ENCODE measurements around the gene COPZ2. TPM values are rescaled to one million over a fixed set of nuclear protein-coding genes. Genes with fewer than 3 reads are reported as not detected.
A peak's percentile ranks its signal among the peaks of the same experiment; 100 is the strongest.
"Not testable (repeated sequence)": the region's sequence is repeated elsewhere in the genome, so short reads cannot be mapped to it uniquely, and the experiment has no call there.

The COPZ2 gene
- total and polyA plus RNA-seq, 2 donors = 36.0 to 45.2 TPM

DNA sequence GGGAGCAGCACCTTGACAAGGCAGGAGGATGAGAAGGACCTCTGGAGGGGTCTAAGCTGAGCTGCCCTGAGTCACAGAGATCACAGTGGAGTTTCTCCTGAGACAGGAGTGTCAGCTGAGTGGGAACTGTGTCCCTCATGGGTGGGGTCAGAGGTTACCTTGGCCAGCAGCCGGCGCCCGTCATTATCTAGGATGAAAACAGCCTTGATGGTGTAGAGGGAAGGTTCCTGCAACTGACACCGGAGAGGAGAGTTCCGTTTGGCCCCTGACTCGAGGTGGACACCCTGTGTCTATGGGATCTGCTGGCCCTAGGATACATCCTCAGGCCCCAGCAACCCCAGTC is 933 bp downstream of the COPZ2 start:
- Histone ChIP-seq H3K36me3 (ENCODE audit: insufficient read depth) (no peaks in the 10 kb centered on the region), H3K4me1 (ENCODE audit: insufficient read depth) (no peaks in the 10 kb centered on the region), H3K4me3 (ENCODE audit: low read depth, low read length) (peak overlapping the region; percentile 72), H3K27ac (ENCODE audit: low read depth) (no peak overlapping the region)
- DNase-seq (ENCODE audit: extremely low spot score) = no peak
- 37% methylated on average over 6 of the region's 6 CpGs for WGBS

DNA sequence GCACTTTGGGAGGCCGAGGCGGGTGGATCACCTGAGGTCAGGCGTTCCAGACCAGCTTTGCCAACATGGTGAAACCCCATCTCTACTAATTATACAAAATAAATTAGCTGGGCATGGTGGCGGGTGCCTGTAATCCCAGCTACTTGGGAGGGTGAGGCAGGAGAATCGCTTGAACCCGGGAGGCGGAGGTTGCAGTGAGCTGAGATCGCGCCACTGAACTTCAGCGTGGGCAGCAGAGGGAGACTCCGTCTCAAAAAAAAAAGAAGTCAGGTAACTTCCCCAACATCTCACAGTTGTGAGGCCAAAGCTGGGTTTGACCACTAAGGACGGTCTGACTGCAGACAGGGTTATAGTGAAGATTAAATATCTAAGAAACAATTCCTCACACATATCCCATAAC is 2.9 kb downstream of the COPZ2 start:
- not testable (repeated sequence) for H3K4me1 ChIP-seq (ENCODE audit: insufficient read depth); H3K27ac ChIP-seq (ENCODE audit: low read depth); DNase-seq (ENCODE audit: extremely low spot score); H3K36me3 ChIP-seq (ENCODE audit: insufficient read depth); H3K4me3 ChIP-seq (ENCODE audit: low read depth, low read length)
- 88% methylated on average over 12 of the region's 12 CpGs for WGBS

DNA sequence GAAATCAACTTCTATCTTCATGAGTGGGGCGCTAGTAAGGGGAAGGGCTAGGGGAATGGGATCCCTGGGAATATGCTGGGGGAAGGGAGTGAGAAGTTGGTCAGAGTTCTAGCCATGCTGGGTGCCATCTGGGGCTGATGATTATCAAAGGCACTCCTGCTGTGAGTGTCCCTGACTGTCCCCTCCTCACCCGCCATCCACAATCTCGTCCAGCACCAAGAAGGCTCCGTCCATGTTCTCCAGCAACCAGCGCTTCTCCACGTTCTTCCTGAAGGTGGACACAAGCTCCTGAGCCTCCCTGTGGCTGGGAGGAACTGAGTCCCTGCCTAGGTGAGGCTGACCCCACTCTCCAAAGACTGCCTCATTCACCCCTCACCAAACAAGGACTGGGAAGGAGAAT is 5.6 kb downstream of the COPZ2 start:
- Histone ChIP-seq H3K27ac (ENCODE audit: low read depth) (no peak overlapping the region), H3K36me3 (ENCODE audit: insufficient read depth) (no peaks in the 10 kb centered on the region), H3K4me1 (ENCODE audit: insufficient read depth) (no peaks in the 10 kb centered on the region), H3K4me3 (ENCODE audit: low read depth, low read length) (no peak overlapping the region)
- no peak for DNase-seq (ENCODE audit: extremely low spot score)
- 92% methylated on average over 6 of the region's 6 CpGs for WGBS

DNA sequence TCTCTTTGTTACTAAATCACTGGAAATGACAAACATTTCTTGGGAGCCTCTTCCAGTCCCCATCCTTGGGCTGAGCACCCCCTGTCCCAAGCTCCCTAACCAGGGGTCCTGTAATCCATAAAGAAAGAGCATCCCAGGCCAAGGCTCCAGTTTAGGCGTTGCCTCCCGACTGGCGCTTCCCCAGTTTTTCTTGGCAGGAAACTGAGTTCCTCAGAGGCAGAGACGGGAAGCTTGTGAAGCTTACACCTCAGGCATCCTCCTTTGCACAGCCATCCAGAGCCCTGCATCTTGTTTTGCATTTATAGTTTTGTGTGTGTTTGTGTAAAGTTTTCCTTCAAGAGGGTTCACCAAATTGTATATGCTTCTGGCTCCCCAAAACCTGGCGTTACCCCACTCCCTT is 7.1 kb downstream of the COPZ2 start:
- WGBS = 31% methylated on average over 5 of the region's 5 CpGs
- DNase-seq (ENCODE audit: extremely low spot score) = no peak
- H3K27ac ChIP-seq (ENCODE audit: low read depth) = no peak overlapping the region

DNA sequence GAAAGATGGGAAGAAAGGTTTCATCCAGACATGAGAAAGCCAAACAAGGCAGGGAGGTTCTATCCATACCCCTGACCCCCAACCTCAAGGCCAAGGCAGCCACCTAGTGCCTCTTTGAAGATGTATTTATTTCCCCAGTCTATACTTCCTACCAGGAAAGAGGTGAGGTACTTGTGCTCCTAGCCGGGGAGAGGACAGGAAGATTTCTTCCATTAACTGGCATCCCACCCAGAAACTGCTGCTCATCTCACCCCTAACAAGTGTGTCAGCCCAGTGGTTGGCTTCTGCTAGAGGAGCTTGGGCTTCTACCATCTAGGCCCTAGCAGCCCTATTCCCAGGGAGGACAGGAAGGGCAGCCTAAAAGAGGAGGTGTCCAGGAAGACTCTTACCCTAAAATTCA is 8.9 kb downstream of the COPZ2 start:
- Histone ChIP-seq H3K36me3 (ENCODE audit: insufficient read depth) (no peaks in the 10 kb centered on the region), H3K4me1 (ENCODE audit: insufficient read depth) (no peaks in the 10 kb centered on the region)
- DNase-seq (ENCODE audit: extremely low spot score) = no peak

More for the DNA sequence above, 7.1 kb downstream of the COPZ2 start:
- H3K4me1 ChIP-seq (ENCODE audit: insufficient read depth) = no peaks in the 10 kb centered on the region
- H3K4me3 ChIP-seq (ENCODE audit: low read depth, low read length) = no peak overlapping the region
- no peaks in the 10 kb centered on the region for H3K36me3 ChIP-seq (ENCODE audit: insufficient read depth)

DNA sequence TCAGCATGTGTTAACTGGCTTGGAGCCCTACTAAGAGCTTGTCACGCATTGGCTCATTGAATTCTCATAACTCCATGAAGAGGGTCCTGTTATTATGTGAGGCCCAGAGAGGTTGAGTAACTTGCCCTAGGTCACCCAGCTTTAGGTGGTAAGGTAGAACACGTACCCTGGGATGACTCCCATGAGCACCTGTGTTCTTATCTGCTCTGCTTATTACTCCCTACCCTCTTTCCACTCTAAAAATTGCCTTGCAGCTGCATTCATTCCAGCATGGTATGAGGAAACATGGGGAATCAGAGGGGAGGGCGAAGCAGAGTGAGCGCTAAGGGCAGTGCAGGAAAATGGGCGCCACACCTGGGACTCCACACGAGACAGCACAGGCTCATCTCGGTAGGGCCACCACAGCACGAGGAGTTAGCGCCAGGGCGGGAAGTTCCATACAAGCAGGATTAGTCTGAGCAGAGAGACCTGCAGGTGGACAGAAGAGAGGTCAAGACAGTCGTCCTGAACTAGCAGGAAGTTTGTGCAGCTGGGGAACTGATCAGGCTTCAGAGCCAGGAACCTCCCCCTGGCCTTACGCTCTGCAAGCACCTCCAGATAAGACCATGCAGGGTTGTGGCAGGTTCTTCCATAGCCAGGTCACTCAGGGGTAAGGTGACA is 10.1 kb downstream of the COPZ2 start:
- WGBS = 90% methylated on average over 12 of the region's 12 CpGs
- H3K4me1 ChIP-seq (ENCODE audit: insufficient read depth) = no peaks in the 10 kb centered on the region
- no peak overlapping the region for H3K27ac ChIP-seq (ENCODE audit: low read depth)
- H3K36me3 ChIP-seq (ENCODE audit: insufficient read depth) = no peaks in the 10 kb centered on the region
- DNase-seq (ENCODE audit: extremely low spot score) = no peak
- H3K4me3 ChIP-seq (ENCODE audit: low read depth, low read length) = no peak overlapping the region

More for the DNA sequence above, 8.9 kb downstream of the COPZ2 start:
- Histone ChIP-seq H3K4me3 (ENCODE audit: low read depth, low read length) (no peak overlapping the region), H3K27ac (ENCODE audit: low read depth) (no peak overlapping the region)
- WGBS = 87% methylated on average over 1 of the region's 1 CpG

DNA sequence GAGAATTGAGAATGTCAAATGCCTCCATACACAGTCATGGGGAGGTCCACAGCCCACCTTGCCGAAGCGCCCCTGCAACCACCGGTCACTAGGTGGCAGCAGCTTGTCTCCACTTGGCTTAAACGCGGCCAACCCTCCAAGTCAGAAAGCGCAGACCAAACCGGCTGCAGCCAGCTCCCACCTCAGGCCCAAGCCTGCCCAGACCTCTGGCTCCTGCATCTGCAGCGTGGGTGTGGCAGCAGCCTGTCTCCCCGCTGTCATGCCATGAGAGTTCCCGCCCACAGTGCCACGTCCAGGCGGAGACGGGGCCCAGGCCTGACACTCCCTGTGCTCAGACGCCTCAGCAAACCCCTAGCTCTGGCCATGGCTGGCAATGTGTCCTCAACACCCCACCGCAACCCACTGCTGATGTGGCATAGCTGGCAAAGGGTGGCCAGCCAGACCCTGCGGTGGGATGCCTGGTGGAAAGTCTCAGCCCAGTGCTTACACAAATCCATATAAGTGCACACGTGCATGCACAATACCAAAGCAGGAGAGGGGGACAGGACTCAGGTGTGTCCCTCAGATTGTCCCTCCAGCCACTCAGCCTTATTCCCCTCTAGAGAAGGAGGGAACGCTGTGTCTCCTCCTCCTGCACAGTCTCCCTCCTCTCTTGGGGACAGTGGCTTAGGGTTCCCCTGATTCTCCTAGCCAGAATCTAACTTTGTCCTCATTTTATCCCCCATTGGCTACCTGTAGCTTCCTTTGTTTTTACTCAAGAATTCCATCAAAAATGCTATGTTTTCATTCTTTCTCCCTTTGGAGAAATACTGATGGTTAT is 10.9 kb downstream of the COPZ2 start:
- Histone ChIP-seq H3K36me3 (ENCODE audit: insufficient read depth) (no peaks in the 10 kb centered on the region), H3K27ac (ENCODE audit: low read depth) (no peak overlapping the region), H3K4me3 (ENCODE audit: low read depth, low read length) (no peak overlapping the region), H3K4me1 (ENCODE audit: insufficient read depth) (no peaks in the 10 kb centered on the region)
- WGBS = 17% methylated on average over 18 of the region's 18 CpGs
- DNase-seq (ENCODE audit: extremely low spot score) = no peak

DNA sequence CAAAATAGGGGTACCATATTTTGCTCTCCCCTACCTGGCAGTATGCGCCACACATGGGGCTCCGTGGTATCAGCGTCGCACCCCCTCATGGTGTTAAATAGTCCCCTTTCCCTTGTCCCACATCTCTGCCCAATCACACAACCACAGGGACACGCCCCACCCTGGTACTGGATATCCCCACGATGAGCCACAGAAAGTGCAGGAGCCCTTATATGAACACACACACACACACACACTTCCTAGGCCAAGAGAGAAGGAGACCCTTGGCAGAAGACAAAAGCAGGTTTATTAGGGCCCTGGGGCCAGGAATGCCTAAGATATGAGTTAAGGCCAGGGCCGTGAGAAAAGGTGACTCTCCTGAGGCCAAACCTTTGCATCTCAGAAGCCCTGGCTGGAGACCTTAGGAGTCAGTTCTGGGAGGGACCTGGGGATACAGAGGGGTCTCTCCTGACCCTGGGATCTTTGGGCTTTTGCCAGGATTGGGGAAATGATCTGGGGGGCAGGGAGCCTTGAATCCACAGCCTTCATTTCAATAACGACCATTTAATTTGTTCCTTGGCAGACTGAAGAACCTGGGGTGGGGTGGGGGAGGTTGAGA is 11.6 kb downstream of the COPZ2 start:
- Histone ChIP-seq H3K4me3 (ENCODE audit: low read depth, low read length) (no peak overlapping the region), H3K36me3 (ENCODE audit: insufficient read depth) (no peaks in the 10 kb centered on the region), H3K4me1 (ENCODE audit: insufficient read depth) (no peaks in the 10 kb centered on the region), H3K27ac (ENCODE audit: low read depth) (no peak overlapping the region)
- 30% methylated on average over 8 of the region's 8 CpGs for WGBS
- no peak for DNase-seq (ENCODE audit: extremely low spot score)

DNA sequence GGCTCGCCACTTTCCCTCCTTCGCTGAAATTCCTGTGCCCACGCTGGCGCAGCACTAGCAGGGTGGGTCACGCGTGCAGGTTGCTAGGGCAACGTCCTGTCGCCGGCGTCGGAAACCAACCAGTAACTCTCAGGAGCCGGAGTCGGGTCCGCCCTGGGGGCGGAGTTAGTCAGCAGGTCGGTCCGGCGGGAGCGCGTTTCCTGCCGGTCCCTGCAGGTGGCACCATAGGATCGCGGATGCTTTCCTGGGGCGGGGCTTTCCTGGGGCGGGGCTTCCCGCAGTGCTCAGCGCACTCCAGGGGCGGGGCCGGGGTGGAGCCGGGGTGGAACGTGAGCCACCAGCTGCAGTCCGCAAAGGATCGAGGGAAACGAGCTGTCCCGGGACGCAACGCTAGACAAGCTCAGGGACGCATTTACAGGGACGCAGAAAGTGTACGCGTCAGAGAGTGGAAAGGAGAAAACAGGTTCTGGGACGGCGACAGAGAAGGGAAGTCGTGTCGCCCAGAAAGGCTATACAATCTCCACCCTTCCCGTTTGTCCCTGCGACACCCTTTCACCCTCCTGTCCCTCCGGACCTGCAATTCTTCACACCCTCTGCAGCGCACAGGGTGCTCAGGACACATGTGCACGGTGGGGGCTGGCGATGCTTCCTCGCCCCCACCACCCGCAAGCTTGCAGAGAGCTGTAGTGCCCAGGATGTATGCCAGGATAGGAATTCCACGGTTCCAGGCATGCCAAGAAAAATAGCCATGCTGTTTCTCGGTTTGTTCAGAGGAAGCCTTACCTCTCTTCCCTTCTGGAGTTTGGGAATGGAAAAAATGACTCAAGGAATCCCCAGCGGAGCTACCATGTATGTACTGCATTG is 12.3 kb downstream of the COPZ2 start:
- WGBS = under 1% methylated on average over 56 of the region's 56 CpGs
- H3K27ac ChIP-seq (ENCODE audit: low read depth) = no peak overlapping the region
- no peaks in the 10 kb centered on the region for H3K36me3 ChIP-seq (ENCODE audit: insufficient read depth)
- H3K4me1 ChIP-seq (ENCODE audit: insufficient read depth) = no peaks in the 10 kb centered on the region
- peak; percentile 90 for DNase-seq (ENCODE audit: extremely low spot score)
- peak overlapping the region; percentile 22 for H3K4me3 ChIP-seq (ENCODE audit: low read depth, low read length)

DNA sequence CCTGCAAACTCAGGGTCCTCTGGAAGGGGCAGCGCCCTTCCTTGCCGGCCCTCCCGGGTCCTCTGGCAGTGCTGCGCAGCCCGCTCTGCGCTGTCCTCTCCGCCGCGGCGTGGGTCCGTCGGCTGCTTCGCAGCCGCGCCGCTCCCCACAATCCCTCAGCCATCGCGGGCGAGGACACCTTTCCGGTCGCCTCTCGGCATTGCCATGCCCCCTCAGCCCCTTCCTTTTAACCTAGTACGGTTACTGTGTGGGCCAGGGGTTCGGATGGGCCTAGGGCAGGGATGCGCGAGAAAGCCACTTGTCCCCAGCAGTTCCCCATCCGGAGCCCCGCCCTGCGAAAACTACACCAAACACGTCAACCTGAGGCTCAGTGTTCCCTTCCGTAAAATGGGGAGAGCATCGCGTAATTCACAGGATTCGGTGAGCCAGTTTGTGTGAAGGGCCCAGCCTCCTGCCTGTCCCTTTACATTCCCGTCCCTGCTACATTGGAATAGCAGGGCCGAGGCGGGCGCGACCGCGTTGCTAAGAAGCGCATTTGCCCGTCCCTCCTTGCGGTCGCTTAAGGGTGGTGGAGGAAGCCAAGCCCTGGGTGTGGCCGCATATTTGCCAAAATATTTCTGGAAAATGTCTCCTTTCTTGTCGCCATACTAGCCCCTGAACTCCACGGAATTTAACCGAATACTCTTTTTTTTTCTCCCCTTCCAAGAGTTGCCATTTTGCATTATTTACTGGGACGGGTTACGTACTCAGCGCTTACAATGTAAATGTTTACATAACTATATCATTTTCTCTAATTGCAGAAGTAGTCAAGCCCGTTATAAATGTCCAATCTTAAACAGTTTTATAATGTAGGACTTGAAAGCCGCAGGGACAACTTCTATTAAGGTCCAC is 13.2 kb downstream of the COPZ2 start:
- no peaks in the 10 kb centered on the region for H3K4me1 ChIP-seq (ENCODE audit: insufficient read depth)
- peak overlapping the region; percentile 51 for H3K27ac ChIP-seq (ENCODE audit: low read depth)
- no peak for DNase-seq (ENCODE audit: extremely low spot score)
- no peaks in the 10 kb centered on the region for H3K36me3 ChIP-seq (ENCODE audit: insufficient read depth)
- peak overlapping the region; percentile 30 for H3K4me3 ChIP-seq (ENCODE audit: low read depth, low read length)
- under 1% methylated on average over 54 of the region's 54 CpGs for WGBS

DNA sequence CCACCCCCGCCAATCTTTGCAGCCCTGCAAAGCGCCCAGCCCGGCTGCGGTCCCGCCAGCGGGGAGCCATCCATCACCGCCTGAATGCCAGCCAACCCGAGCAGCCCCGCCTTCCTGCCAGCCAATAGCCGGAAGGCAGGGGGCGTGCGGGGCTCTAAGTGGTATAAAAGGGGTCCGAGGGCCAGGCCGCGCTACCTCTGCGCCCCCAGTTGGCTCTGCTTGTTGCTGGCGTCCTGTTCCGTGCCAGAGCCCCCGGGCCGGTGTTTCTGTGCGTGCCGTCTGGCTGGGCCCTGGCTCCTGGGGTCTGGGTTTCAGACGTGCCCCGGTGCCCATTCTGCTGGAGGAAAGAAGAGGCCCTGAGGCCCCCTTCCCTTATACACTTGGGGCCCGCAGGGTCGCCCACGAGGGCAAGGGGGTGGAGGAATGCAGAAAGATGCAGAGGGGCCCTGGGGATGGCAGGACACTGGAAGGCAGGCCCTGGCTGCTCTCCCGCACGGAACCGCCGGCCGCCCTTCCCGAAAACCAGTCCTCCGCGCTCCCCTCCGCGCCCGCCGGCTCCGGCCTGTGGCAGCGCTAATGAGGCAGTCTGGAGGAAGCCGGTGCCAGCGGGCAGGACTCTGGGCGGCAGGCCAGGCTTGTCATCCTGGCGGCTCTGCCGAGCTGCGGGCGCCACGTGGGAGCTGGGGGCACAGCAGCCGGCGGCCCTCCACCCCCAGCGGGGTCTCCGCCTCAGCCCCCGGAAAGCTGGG is 14.0 kb downstream of the COPZ2 start:
- peak overlapping the region; percentile 30 for H3K4me3 ChIP-seq (ENCODE audit: low read depth, low read length)
- whole genome bisulfite sequencing = 2% methylated on average over 54 of the region's 54 CpGs
- H3K36me3 ChIP-seq (ENCODE audit: insufficient read depth) = no peaks in the 10 kb centered on the region
- no peak for DNase-seq (ENCODE audit: extremely low spot score)
- peak overlapping the region; percentile 51 for H3K27ac ChIP-seq (ENCODE audit: low read depth)
- no peaks in the 10 kb centered on the region for H3K4me1 ChIP-seq (ENCODE audit: insufficient read depth)

DNA sequence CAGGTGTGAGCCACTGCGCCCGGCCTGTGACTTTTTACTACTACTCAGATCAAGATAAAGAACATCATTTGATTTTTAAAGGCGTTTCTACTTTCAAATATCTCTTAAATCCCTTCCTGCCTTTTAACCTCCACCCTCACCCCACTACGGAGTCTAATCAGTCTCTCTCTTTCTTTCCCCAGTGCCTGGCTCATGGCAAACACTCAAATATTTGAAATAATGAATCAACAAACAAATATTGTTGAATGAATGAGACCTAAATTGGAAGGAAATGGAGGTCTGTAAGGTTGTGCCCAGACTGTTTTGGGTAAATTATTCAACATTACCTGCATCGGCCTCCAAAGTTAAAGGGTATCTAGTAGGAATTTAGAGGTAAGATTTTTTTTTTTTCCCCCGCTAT is 14.7 kb downstream of the COPZ2 start:
- Histone ChIP-seq H3K36me3 (ENCODE audit: insufficient read depth) (no peaks in the 10 kb centered on the region), H3K4me3 (ENCODE audit: low read depth, low read length) (no peak overlapping the region), H3K4me1 (ENCODE audit: insufficient read depth) (no peaks in the 10 kb centered on the region), H3K27ac (ENCODE audit: low read depth) (no peak overlapping the region)
- 49% methylated on average over 6 of the region's 6 CpGs for WGBS
- DNase-seq (ENCODE audit: extremely low spot score) = no peak
